NT2/D1 (cell line): ENCODE results near the gene SLC30A3.

ENCODE experiments used
- YY1 ChIP-seq: IDR thresholded peaks from 2 replicates; pipeline ENCODE4 v1.6.1; 2011; ENCODE audit not compliant: insufficient read length, insufficient read depth
- ZNF274 ChIP-seq: IDR thresholded peaks from 2 replicates; pipeline ENCODE4 v1.6.1; 2011; ENCODE audit warnings: mild to moderate bottlenecking, low read depth, low read length

GRCh38 chr2:27231921-27232320 is 30.9 kb downstream of the SLC30A3 start:
- TF ChIP-seq ZNF274 (no peak), YY1 (no peak)
